Measurements from ENCODE around the gene SEMA6D. TPM values are rescaled to one million over a fixed set of nuclear protein-coding genes. Genes with fewer than 3 reads are reported as not detected.

Gene SEMA6D
- total RNA-seq, 1 experiment from 2014 or later, result 1.3 TPM

- DNase-seq (ENCODE audit: low read depth), result no peak
Observed at GRCh38 chr15:47743886-47744285, 26.6 kb downstream of the SEMA6D start.

DNA sequence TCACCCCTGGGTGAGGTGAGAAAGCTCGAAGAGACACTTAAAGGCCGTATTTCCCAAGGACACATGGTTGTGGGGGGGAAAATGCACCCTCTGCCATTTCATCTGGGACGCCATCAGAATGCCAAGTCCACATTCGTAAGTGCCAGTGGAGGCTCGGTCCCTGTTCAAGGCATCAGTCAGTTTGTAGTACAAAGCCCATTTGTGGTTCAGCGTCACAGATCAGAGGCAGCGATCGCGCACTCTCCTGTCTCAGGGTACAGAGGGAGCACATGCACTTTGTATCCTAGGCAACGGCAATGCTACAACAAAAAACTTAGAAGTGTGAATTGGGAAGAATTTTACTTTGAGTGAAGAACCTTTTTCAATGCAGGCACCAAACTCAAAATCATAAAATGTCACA is 27.2 kb downstream of the SEMA6D start:
- no peak for DNase-seq (ENCODE audit: low read depth)

- DNase-seq (ENCODE audit: low read depth), result no peak
Observed at GRCh38 chr15:47744973-47745372, 27.7 kb downstream of the SEMA6D start.

DNA sequence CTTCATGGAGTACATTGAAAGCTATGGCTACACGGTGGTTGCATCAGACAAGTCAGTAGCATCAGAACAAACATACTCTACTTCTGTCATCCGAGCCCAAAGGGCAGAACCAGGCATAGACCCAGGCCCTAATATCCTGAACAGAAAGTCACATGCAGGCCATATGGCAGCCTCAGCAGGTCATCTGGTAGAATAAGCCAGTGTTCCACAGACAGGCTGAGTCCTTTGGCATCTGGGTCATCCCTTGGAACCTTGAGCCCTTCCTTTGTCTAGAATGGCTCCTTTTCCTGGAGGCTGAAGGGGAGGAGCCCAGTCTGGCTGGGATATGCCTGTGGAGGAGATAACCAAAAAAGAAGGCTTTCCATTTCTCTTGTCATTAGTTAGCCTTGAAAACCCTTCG is 29.2 kb downstream of the SEMA6D start:
- no peak for DNase-seq (ENCODE audit: low read depth)

DNA sequence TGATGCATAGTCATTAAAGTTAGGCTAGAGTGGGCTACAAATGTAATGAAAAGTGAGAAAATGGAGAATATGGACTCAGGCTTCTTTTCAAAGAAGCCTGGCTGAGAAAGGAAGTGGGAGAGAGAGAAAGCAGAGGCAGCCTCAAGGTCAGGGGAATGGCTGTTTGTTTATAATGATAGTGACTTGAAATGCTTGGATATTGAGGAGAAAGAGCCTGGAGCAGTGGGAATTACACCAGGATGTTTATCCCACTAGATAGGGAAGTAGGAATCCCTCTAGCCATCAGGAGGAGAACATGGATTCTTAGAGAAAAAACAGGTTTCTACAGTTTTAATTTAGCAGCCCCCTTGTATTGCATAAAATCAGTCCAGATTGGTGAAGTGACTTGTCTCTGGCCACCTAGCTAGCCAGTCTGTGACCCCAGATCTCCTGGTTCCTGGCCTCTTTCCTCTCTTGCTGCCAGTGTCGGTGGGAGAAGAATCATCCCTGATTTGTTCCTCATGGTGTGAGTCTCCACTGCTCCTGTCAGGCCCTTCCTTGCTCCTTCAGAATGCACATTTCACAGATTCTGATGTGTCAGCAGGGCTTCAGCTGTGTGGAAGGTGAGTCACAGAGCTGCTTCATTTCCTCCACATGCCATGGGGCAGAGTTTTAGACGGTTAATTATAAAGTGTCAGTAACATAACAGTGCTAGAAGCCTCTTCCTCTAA is 32.9 kb downstream of the SEMA6D start:
- peak; percentile 82 for DNase-seq (ENCODE audit: low read depth)

- DNase-seq (ENCODE audit: low read depth), result no peak
Observed at GRCh38 chr15:47750740-47751262, 33.5 kb downstream of the SEMA6D start.

- DNase-seq (ENCODE audit: low read depth), result no peak
Observed at GRCh38 chr15:47753591-47753990, 36.3 kb downstream of the SEMA6D start.

DNA sequence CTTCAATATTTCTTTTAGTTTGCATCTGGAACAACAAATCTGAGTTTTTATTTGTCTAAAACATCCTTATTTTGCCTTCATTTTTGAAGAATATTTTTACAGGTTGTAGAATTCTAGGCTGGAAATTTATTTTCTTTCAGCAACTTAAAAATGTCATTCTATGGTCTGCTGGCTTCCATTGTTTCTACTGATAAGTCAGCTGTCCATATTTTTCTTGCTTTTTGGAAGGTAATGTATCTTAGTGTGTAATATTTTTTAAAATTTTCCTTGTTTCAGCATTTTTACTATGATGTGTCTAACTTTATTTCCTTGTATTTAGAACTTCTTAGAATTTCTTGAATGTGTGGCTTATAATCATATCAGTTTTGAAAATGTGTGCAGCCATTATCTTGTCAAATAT is 37.0 kb downstream of the SEMA6D start:
- peak; percentile 6 for DNase-seq (ENCODE audit: low read depth)

- no peak for DNase-seq (ENCODE audit: low read depth)
Observed at GRCh38 chr15:47755941-47756340, 38.6 kb downstream of the SEMA6D start.

DNA sequence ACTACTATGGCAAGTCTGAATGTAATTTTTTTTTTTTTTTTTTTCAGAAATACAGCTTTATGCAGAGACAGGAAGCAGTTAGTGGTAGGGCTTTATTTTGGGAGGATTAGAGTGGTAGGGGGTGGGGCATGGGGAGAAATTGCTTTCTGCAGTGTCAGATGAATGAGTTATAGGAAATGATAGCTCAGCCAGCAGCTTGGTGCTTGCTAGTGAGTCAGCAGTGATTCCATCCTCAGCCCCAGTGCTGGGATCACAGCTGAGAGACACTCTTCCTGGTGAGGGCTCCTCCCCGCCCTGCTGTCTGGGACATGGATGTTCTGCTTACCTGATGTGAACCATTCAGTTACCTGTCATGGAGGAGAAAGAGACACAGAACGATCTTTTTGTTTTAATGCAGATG is 39.6 kb downstream of the SEMA6D start:
- peak; percentile 72 for DNase-seq (ENCODE audit: low read depth)

GRCh38 chr15:47757331-47757730 is 40.0 kb downstream of the SEMA6D start:
- no peak for DNase-seq (ENCODE audit: low read depth)

DNA sequence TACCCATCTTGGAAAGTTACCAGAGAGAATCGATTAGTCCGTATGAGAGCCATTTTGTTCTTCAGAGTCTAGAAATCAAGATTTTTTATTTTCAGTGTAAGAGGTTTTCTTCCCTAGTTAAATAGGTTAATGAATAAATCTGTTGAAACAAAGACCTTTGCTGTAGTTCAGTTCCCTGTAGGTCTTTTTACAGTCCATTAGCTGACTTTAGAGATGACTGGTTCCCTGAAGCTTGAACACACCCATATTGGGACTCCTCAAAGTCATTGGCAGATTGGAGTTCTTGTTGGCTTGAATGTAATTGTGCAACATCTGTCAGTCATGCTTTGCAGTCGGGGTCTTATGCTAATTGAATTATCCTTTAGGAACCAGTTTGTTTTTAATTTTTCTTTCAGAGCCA is 45.3 kb downstream of the SEMA6D start:
- no peak for DNase-seq (ENCODE audit: low read depth)

DNA sequence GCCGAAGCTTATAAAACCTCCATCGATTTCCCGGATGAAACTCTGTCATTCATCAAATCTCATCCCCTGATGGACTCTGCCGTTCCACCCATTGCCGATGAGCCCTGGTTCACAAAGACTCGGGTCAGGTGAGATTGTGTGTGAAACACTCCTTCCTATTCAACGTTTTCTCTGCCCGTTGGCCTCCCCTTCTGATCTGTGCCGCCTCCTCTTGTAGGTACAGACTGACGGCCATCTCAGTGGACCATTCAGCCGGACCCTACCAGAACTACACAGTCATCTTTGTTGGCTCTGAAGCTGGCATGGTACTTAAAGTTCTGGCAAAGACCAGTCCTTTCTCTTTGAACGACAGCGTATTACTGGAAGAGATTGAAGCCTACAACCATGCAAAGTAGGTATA is 47.4 kb downstream of the SEMA6D start:
- DNase-seq (ENCODE audit: low read depth), result no peak

DNA sequence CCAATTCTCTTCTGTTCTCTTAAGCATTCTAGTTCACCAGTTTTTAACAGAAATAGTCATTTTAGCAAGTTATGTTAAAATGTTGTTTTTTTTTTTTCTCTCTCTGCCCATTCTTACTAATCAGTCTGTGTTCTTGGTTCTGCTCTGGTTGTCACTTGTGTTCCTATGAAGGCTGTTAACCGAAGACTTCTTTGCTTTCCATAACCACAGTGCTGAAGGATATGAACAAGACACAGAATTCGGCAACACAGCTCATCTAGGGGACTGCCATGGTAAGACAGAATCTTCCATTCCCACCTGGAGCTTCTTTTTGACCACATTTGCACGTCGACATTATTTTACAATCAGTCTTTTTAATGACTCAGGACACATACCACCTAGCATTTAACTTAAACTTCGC is 49.1 kb downstream of the SEMA6D start:
- DNase-seq (ENCODE audit: low read depth), result no peak

- no peak for DNase-seq (ENCODE audit: low read depth)
Observed at GRCh38 chr15:47767035-47767434, 49.7 kb downstream of the SEMA6D start.

DNA sequence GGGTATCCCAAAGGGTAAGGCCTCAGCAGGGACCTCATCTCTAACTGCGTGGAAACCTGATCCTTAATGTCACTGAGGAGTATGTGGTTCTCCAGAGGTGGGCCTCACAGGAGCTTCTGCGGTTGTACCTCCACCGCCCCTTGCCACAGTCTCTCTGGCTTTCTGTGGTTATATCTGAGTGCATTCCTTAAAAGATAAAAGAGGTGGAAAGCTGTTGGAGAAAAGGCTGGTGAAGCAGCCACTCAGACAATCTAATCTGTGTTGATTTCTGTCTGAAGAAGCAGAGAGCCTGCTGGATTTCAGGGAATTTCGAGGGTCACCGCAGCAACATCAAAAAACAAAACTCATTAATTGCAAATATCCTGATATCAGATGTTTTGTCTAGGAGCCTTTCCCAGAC is 51.4 kb downstream of the SEMA6D start:
- no peak for DNase-seq (ENCODE audit: low read depth)

DNA sequence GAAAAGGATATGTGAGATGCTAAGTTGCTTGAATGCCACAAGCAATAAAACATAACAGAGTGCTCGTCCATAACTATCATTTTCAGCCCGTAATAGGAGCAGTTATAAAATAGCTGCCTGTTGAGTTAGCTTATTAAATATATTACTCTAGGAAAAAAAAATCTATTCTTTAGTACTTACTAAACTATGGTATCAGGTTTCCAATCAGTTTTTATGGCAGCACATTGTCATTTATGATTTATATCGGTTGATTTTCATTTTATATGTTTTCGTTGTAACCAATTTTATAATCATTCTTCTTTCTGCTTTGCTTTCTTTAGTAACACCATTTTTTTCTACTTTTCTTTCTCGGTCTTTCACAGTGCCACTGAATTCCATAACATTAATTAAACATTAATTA is 51.9 kb downstream of the SEMA6D start:
- no peak for DNase-seq (ENCODE audit: low read depth)

DNA sequence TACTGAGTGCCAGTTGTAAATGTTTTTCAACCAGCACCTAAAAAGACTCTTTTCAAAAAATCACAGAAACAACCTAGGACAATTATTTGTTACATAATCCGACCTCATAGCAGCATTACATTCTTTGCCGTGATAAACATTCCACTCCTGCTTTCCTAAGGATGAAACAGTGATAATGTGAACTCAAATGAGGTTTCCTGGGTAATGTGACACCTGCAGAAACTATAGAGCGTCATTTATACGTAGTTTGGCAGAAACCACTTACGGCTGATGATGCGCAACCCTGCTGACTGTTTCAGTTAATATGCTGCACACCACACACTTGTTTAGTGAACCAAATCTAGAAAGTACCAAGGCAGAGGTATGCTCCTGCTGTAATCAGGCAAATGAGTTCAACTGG is 55.8 kb downstream of the SEMA6D start:
- DNase-seq (ENCODE audit: low read depth), result no peak

- DNase-seq (ENCODE audit: low read depth), result no peak
Observed at GRCh38 chr15:47778263-47778770, 61.0 kb downstream of the SEMA6D start.

DNA sequence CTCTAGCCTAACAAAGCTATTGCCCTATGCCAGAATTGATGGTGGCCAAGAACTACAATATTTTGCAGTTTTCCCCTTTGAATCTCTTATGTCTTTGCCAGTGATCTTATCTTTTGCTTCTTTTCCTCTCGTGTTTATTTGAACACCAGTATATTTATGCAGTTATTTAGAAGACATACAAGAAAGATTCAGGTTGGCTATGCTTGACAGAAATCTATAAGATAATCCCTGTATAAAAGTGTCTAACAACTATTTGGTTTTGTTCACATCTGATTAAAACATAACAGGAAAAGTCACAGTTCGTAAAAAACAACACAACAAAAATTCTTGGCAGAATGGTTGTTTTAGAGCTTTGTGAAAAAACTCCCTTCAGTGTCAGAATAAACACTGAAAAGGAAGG is 63.7 kb downstream of the SEMA6D start:
- no peak for DNase-seq (ENCODE audit: low read depth)

- no peak for DNase-seq (ENCODE audit: low read depth)
Observed at GRCh38 chr15:47781527-47781926, 64.2 kb downstream of the SEMA6D start.

DNA sequence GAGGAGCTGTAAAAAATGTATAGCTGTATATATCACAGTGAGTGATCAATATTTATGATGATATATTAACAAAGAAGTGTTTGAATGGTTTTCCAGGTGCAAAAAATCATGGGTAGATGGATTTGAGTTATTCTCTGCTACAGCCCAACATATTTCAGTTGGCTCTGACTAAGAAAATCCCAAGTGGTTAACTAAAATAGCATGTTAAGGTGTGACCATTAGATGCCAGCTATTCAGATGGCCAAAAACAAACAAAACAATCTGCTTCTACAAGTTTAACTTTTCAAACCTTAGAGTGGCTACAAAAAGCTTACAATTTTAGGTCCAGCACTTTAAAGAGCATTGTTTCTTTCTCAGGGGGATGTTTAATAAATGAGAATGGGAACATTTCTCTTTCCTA is 67.5 kb downstream of the SEMA6D start:
- no peak for DNase-seq (ENCODE audit: low read depth)

GRCh38 chr15:47786371-47786770 is 69.1 kb downstream of the SEMA6D start:
- DNase-seq (ENCODE audit: low read depth), result peak; percentile 15

DNA sequence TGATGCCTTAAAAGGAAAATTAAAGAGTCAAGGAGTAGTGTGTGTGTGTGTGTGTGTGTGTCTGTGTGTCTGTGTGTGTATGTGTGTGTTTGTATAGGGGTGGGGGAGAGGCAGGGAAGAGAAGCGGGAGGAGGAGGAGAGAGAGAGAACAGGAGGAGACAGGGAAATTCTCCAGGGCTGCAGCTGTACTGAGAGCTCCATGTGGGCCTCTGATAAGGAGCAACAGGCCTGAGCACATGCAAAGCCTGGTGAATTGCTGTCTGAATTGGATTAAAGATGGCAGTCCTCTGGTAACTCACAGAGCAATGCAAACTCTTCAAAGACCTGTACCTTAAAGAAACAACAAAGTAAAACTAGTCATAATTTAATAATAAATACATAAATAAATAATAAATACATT is 70.6 kb downstream of the SEMA6D start:
- DNase-seq (ENCODE audit: low read depth), result no peak

Data from M059J (cell line).